WI38 (cell line): ENCODE data around the gene VTI1A.

ENCODE experiments used
- H3K4me3 ChIP-seq: 2 replicates; pipeline ENCODE4 v1.5.1; 2011; ENCODE audit warnings: low read depth, mild to moderate bottlenecking, control low read depth, low read length
- CTCF ChIP-seq: IDR thresholded peaks from 2 replicates; pipeline ENCODE4 v1.5.1; 2012; ENCODE audit warnings: low read depth, mild to moderate bottlenecking, control low read depth, low read length

The VTI1A gene

GRCh38 chr10:112771733-112772132 lies 324.7 kb downstream of the VTI1A start:
- no peak for TF ChIP-seq CTCF
- no peak overlapping the region for H3K4me3 ChIP-seq

- no peak for TF ChIP-seq CTCF
- H3K4me3 ChIP-seq = no peak overlapping the region
Measured at GRCh38 chr10:112773783-112774182, 326.8 kb downstream of the VTI1A start.

- no peak overlapping the region for H3K4me3 ChIP-seq
- no peak for TF ChIP-seq CTCF
Measured at GRCh38 chr10:112774210-112774609, 327.2 kb downstream of the VTI1A start.

- no peak overlapping the region for H3K4me3 ChIP-seq
- TF ChIP-seq CTCF = no peak
Measured at GRCh38 chr10:112774798-112775197, 327.8 kb downstream of the VTI1A start.

- H3K4me3 ChIP-seq = no peak overlapping the region
- TF ChIP-seq CTCF = no peak
Measured at GRCh38 chr10:112775381-112775780, 328.4 kb downstream of the VTI1A start.

- no peak for TF ChIP-seq CTCF
- no peak overlapping the region for H3K4me3 ChIP-seq
Measured at GRCh38 chr10:112775892-112776674, 329.1 kb downstream of the VTI1A start.

- H3K4me3 ChIP-seq = no peak overlapping the region
- no peak for TF ChIP-seq CTCF
Measured at GRCh38 chr10:112778579-112778978, 331.6 kb downstream of the VTI1A start.
